Activated CD8-positive, alpha-beta memory T cell treated with anti-CD3 and anti-CD28 coated beads, Interleukin-2, amount 10 ng/mL, durations not matched to agents 7 days and 5 days (primary cell): Measurements from ENCODE around the gene GFM1. TPM values are rescaled to one million over a fixed set of nuclear protein-coding genes. Genes with fewer than 3 reads are reported as not detected.

Experiments used
- ATAC-seq: fragments of 150-1000 bp; cut with Tn5 transposase; one replicate; pipeline ENCODE4 v1.10.0; 2021; ENCODE audit warnings: moderate library complexity
- CTCF ChIA-PET: fragments of 350-600 bp; sonication (Branson Sonifier 250); formaldehyde crosslinking; loops from one replicate; lab custom pipeline; 2021; ENCODE audit warnings: antibody characterized with exemption; lab: Charles Lee
- DNase-seq: peaks from one replicate; pipeline ENCODE4 v3.0.0-alpha.2; 2020
- H3K27ac Mint-ChIP-seq: one replicate; pipeline ENCODE4 v1.8.0; 2021; ENCODE audit warnings: mild to moderate bottlenecking, mixed read lengths
- H3K27me3 Mint-ChIP-seq: one replicate; pipeline ENCODE4 v1.8.0; 2021; ENCODE audit warnings: mixed read lengths
- H3K36me3 Mint-ChIP-seq: one replicate; pipeline ENCODE4 v1.8.0; 2021; ENCODE audit warnings: mild to moderate bottlenecking, mixed read lengths
- H3K4me1 Mint-ChIP-seq: one replicate; pipeline ENCODE4 v1.8.0; 2021; ENCODE audit warnings: mixed read lengths
- H3K4me3 Mint-ChIP-seq: one replicate; pipeline ENCODE4 v1.8.0; 2021; ENCODE audit warnings: mild to moderate bottlenecking, moderate library complexity, mixed read lengths
- H3K9me3 Mint-ChIP-seq: one replicate; pipeline ENCODE4 v1.8.0; 2022; ENCODE audit warnings: low read depth, mixed read lengths
- total RNA-seq, 2 experiments: library from RNA; stranded (reverse); gene quantifications; one replicate each; pipeline ENCODE4 v1.2.3, GENCODE V29; 2021

The GFM1 gene
- total RNA-seq, 2 experiments from 2014 or later: 39.4 to 50.9 TPM

GRCh38 chr3:158718490-158719170 lies 74.3 kb downstream of the GFM1 start:
- H3K27me3 Mint-ChIP-seq: no peaks in the 10 kb centered on the region
- H3K36me3 Mint-ChIP-seq: peaks cover 10% of the 10 kb centered on the region
- no peak overlapping the region for H3K4me3 Mint-ChIP-seq
- peaks cover 13% of the 10 kb centered on the region for H3K4me1 Mint-ChIP-seq
- H3K9me3 Mint-ChIP-seq: no peaks in the 10 kb centered on the region
- CTCF ChIA-PET: interaction anchor here (1.1 to 1.7 kb wide), 2 partner anchors 9 to 10 kb away, joined by 3 to 9 read pairs; no protein-coding TSS in a partner anchor
- ATAC-seq (no peak), DNase-seq (no peak)
- H3K27ac Mint-ChIP-seq: no peak overlapping the region

GRCh38 chr3:158722108-158722507 lies 77.8 kb downstream of the GFM1 start:
- H3K4me3 Mint-ChIP-seq: no peak overlapping the region
- CTCF ChIA-PET: interaction anchor here (1.1 to 1.3 kb wide), 2 partner anchors 9 to 68 kb away, joined by 3 to 5 read pairs; no protein-coding TSS in a partner anchor
- no peak overlapping the region for H3K27ac Mint-ChIP-seq
- ATAC-seq (no peak), DNase-seq (no peak)
- H3K27me3 Mint-ChIP-seq: no peaks in the 10 kb centered on the region
- H3K36me3 Mint-ChIP-seq: peaks cover 10% of the 10 kb centered on the region
- H3K9me3 Mint-ChIP-seq: no peaks in the 10 kb centered on the region
- peaks cover 9% of the 10 kb centered on the region for H3K4me1 Mint-ChIP-seq

- H3K36me3 Mint-ChIP-seq: peaks cover 10% of the 10 kb centered on the region
- DNase-seq (no peak), ATAC-seq (no peak)
- CTCF ChIA-PET: interaction anchor here (1.1 kb wide), 1 partner anchor 65 kb away, joined by 4 read pairs; no protein-coding TSS in a partner anchor
- no peak overlapping the region for H3K4me3 Mint-ChIP-seq
- H3K4me1 Mint-ChIP-seq: peaks cover 18% of the 10 kb centered on the region
- H3K9me3 Mint-ChIP-seq: no peaks in the 10 kb centered on the region
- H3K27ac Mint-ChIP-seq: no peak overlapping the region
- no peaks in the 10 kb centered on the region for H3K27me3 Mint-ChIP-seq
Measured at GRCh38 chr3:158723991-158724390, 79.7 kb downstream of the GFM1 start.

GRCh38 chr3:158725348-158726011 lies 81.2 kb downstream of the GFM1 start:
- no peak overlapping the region for H3K27ac Mint-ChIP-seq
- peaks cover 8% of the 10 kb centered on the region for H3K36me3 Mint-ChIP-seq
- CTCF ChIA-PET: interaction anchor here (2.8 to 6.7 kb wide), 4 partner anchors 16 to 76 kb away, joined by 15 to 101 read pairs (median 24); partner anchors contain the start of gene MFSD1
- ATAC-seq: no peak
- no peaks in the 10 kb centered on the region for H3K27me3 Mint-ChIP-seq
- DNase-seq: no peak
- no peaks in the 10 kb centered on the region for H3K9me3 Mint-ChIP-seq
- H3K4me3 Mint-ChIP-seq: no peak overlapping the region
- H3K4me1 Mint-ChIP-seq: peaks cover 18% of the 10 kb centered on the region

GRCh38 chr3:158727206-158728060 lies 83.1 kb downstream of the GFM1 start:
- H3K27me3 Mint-ChIP-seq: peaks cover 2% of the 10 kb centered on the region
- H3K27ac Mint-ChIP-seq: no peak overlapping the region
- peaks cover 20% of the 10 kb centered on the region for H3K4me1 Mint-ChIP-seq
- H3K36me3 Mint-ChIP-seq: no peaks in the 10 kb centered on the region
- no peaks in the 10 kb centered on the region for H3K9me3 Mint-ChIP-seq
- DNase-seq: peak; percentile 65
- CTCF ChIA-PET: interaction anchor here (0.6 to 6.7 kb wide), 30 partner anchors 8 to 533 kb away, joined by 3 to 101 read pairs (median 4); partner anchors contain the start of genes GFM1 and MFSD1
- H3K4me3 Mint-ChIP-seq: no peak overlapping the region
- peak; percentile 62 for ATAC-seq

GRCh38 chr3:158728061-158728377 lies 83.7 kb downstream of the GFM1 start:
- no peak overlapping the region for H3K4me3 Mint-ChIP-seq
- ATAC-seq (no peak), DNase-seq (no peak)
- H3K4me1 Mint-ChIP-seq: peaks cover 16% of the 10 kb centered on the region
- CTCF ChIA-PET: interaction anchor here (0.6 to 6.7 kb wide), 28 partner anchors 9 to 532 kb away, joined by 3 to 101 read pairs (median 4); partner anchors contain the start of gene MFSD1
- H3K9me3 Mint-ChIP-seq: no peaks in the 10 kb centered on the region
- H3K36me3 Mint-ChIP-seq: no peaks in the 10 kb centered on the region
- peaks cover 2% of the 10 kb centered on the region for H3K27me3 Mint-ChIP-seq
- no peak overlapping the region for H3K27ac Mint-ChIP-seq

GRCh38 chr3:158728851-158729250 lies 84.5 kb downstream of the GFM1 start:
- H3K27ac Mint-ChIP-seq: no peak overlapping the region
- no peaks in the 10 kb centered on the region for H3K36me3 Mint-ChIP-seq
- CTCF ChIA-PET: interaction anchor here (0.7 to 6.7 kb wide), 8 partner anchors 10 to 258 kb away, joined by 3 to 101 read pairs (median 4); partner anchors contain the start of gene MFSD1
- ATAC-seq (no peak), DNase-seq (no peak)
- H3K4me1 Mint-ChIP-seq: peaks cover 14% of the 10 kb centered on the region
- no peaks in the 10 kb centered on the region for H3K9me3 Mint-ChIP-seq
- peaks cover 2% of the 10 kb centered on the region for H3K27me3 Mint-ChIP-seq
- H3K4me3 Mint-ChIP-seq: no peak overlapping the region

GRCh38 chr3:158731486-158731885 lies 87.2 kb downstream of the GFM1 start:
- Mint-ChIP-seq H3K9me3 (peaks cover 3% of the 10 kb centered on the region), H3K27me3 (peaks cover 2% of the 10 kb centered on the region), H3K27ac (no peak overlapping the region), H3K36me3 (peaks cover 2% of the 10 kb centered on the region), H3K4me3 (peak overlapping the region; percentile 40), H3K4me1 (peaks cover 14% of the 10 kb centered on the region)
- CTCF ChIA-PET: interaction anchor here (6.7 kb wide), 1 partner anchor 59 kb away, joined by 101 read pairs; no protein-coding TSS in a partner anchor
- ATAC-seq: no peak
- DNase-seq: no peak

GRCh38 chr3:158731938-158732855 lies 87.9 kb downstream of the GFM1 start, which contains the start of gene RARRES1:
Gene RARRES1 (minus strand): TSS chr3:158732457. CDS start chr3:158732415, 42 bp downstream.
- Mint-ChIP-seq H3K36me3 (peaks cover 2% of the 10 kb centered on the region), H3K4me3 (peak within 1 kb of the TSS; percentile 40), H3K27me3 (peaks cover 2% of the 10 kb centered on the region), H3K27ac (no peak within 1 kb of the TSS), H3K4me1 (peaks cover 14% of the 10 kb centered on the region), H3K9me3 (peaks cover 3% of the 10 kb centered on the region)
- ATAC-seq: peak; percentile 79
- CTCF ChIA-PET: no interaction called here
- peak; percentile 52 for DNase-seq

GRCh38 chr3:158732856-158733200 lies 88.5 kb downstream of the GFM1 start:
- CTCF ChIA-PET: no interaction called here
- no peak for DNase-seq
- no peak for ATAC-seq
- Mint-ChIP-seq H3K27me3 (peaks cover 2% of the 10 kb centered on the region), H3K9me3 (peaks cover 3% of the 10 kb centered on the region), H3K4me1 (peaks cover 9% of the 10 kb centered on the region), H3K27ac (no peak overlapping the region), H3K36me3 (peaks cover 2% of the 10 kb centered on the region), H3K4me3 (no peak overlapping the region)

- peaks cover 2% of the 10 kb centered on the region for H3K27me3 Mint-ChIP-seq
- no peak overlapping the region for H3K27ac Mint-ChIP-seq
- H3K4me3 Mint-ChIP-seq: no peak overlapping the region
- H3K4me1 Mint-ChIP-seq: peaks cover 5% of the 10 kb centered on the region
- no peak for DNase-seq
- peaks cover 2% of the 10 kb centered on the region for H3K36me3 Mint-ChIP-seq
- CTCF ChIA-PET: no interaction called here
- H3K9me3 Mint-ChIP-seq: peaks cover 3% of the 10 kb centered on the region
- no peak for ATAC-seq
Measured at GRCh38 chr3:158733656-158734055, 89.3 kb downstream of the GFM1 start.
